GM18858 (cell line): ENCODE results near the gene RAB20.
"Not testable (repeated sequence)": the region's sequence is repeated elsewhere in the genome, so short reads cannot be mapped to it uniquely, and the experiment has no call there.

ENCODE experiments used
- ATAC-seq: cut with Tn5 transposase; IDR thresholded peaks from one replicate; pipeline ENCODE4 v1.9.1; 2021; ENCODE audit not compliant: unreplicated experiment

Gene RAB20

GRCh38 chr13:110511509-110512181, 49.9 kb downstream of the RAB20 start:
- no peak for ATAC-seq

GRCh38 chr13:110509971-110510786, 51.3 kb downstream of the RAB20 start:
- peak; percentile 65 for ATAC-seq

GRCh38 chr13:110509478-110509926, 52.0 kb downstream of the RAB20 start:
- ATAC-seq, result no peak

- no peak for ATAC-seq
Measured at GRCh38 chr13:110507678-110508381, 53.7 kb downstream of the RAB20 start.

GRCh38 chr13:110506859-110507566, 54.5 kb downstream of the RAB20 start:
- ATAC-seq, result no peak

GRCh38 chr13:110506396-110506795, 55.1 kb downstream of the RAB20 start:
- no peak for ATAC-seq

GRCh38 chr13:110505594-110505993, 55.9 kb downstream of the RAB20 start:
- ATAC-seq, result no peak

- ATAC-seq, result no peak
Measured at GRCh38 chr13:110503979-110504499, 57.5 kb downstream of the RAB20 start.

GRCh38 chr13:110503037-110503901, 58.3 kb downstream of the RAB20 start:
- ATAC-seq, result no peak

GRCh38 chr13:110501188-110501587, 60.3 kb downstream of the RAB20 start:
- no peak for ATAC-seq

- ATAC-seq, result no peak
Measured at GRCh38 chr13:110500341-110500740, 61.2 kb downstream of the RAB20 start.

- ATAC-seq, result no peak
Measured at GRCh38 chr13:110499621-110500281, 61.8 kb downstream of the RAB20 start.

- ATAC-seq, result no peak
Measured at GRCh38 chr13:110498765-110499164, 62.8 kb downstream of the RAB20 start.

- ATAC-seq, result no peak
Measured at GRCh38 chr13:110498327-110498726, 63.2 kb downstream of the RAB20 start.

- ATAC-seq, result not testable (repeated sequence)
Measured at GRCh38 chr13:110497896-110498295, 63.6 kb downstream of the RAB20 start.

- ATAC-seq, result no peak
Measured at GRCh38 chr13:110497003-110497402, 64.5 kb downstream of the RAB20 start.

GRCh38 chr13:110496281-110496680, 65.2 kb downstream of the RAB20 start:
- ATAC-seq, result no peak

- no peak for ATAC-seq
Measured at GRCh38 chr13:110495881-110496280, 65.6 kb downstream of the RAB20 start.

- ATAC-seq, result no peak
Measured at GRCh38 chr13:110495376-110495775, 66.1 kb downstream of the RAB20 start.
